H1 (cell line): ENCODE data around the gene NOL8. TPM values are rescaled to one million over a fixed set of nuclear protein-coding genes. Genes with fewer than 3 reads are reported as not detected.

Source experiments
- BRCA1 ChIP-seq: IDR thresholded peaks from 2 replicates; pipeline ENCODE4 v1.6.1; 2012; ENCODE audit warnings: low read depth, low read length, improper control_type of control experiment
- PHF8 ChIP-seq: fragments of 200-600 bp; sonication (generic); conservative IDR thresholded peaks from 2 replicates; pipeline ENCODE4 v1.7.1; 2012; ENCODE audit warnings: low read depth, mild to moderate bottlenecking, inconsistent platforms, low read length, moderate library complexity
- RXRA ChIP-seq: IDR thresholded peaks from 2 replicates; pipeline ENCODE4 v1.6.1; 2011; ENCODE audit warnings: low read depth, mild to moderate bottlenecking, low read length, moderate library complexity; ENCODE audit not compliant: insufficient read depth
- SAP30 ChIP-seq: fragments of 300-600 bp; sonication (generic); IDR thresholded peaks from 2 replicates; pipeline ENCODE4 v1.7.1; 2012; ENCODE audit warnings: low read length, moderate library complexity, mild to moderate bottlenecking, inconsistent platforms; ENCODE audit not compliant: insufficient read depth, insufficient replicate concordance
- polyA plus RNA-seq, 7 experiments: library from polyadenylated mRNA; depleted of rRNA in 3 of 7; stranded (reverse) in 5 of 7; unstranded in 2 of 7; fragments of >200 nt in 5 of 7; fragments of 200-250 nt in 2 of 7; gene quantifications; 1 replicate in 5 of 7; 2 replicates in 1 of 7; 4 replicates in 1 of 7; pipeline versions ENCODE4 v1.2.1 to v1.2.3, GENCODE V29; 2011 to 2013; ENCODE audit warnings: missing spikeins in 2 of 7, mixed read lengths in 2 of 7
- total RNA-seq: library from RNA; stranded (reverse); fragmentation: NEBNext Ultra II Directional; extraction: Animal tissue kit (Norgen Biotek cat#: 25700); gene quantifications from 2 replicates; pipeline ENCODE4 v1.2.1, GENCODE V29; 2021

The NOL8 gene
- total and polyA plus RNA-seq, 2 of the 8 experiments (the other 6 are each of a cell fraction or from before 2014, with no cell fraction given), result 6.2 to 30.4 TPM

GRCh38 chr9:92359394-92359995 lies 34.3 kb upstream of the NOL8 start (continued):
- TF ChIP-seq SAP30, result no peak
- no peak for TF ChIP-seq RXRA
- no peak for TF ChIP-seq PHF8
- TF ChIP-seq BRCA1, result no peak
